ENCODE data around the gene KRT78.
"Not testable (repeated sequence)": the region's sequence is repeated elsewhere in the genome, so short reads cannot be mapped to it uniquely, and the experiment has no call there.

Gene KRT78, protein sequence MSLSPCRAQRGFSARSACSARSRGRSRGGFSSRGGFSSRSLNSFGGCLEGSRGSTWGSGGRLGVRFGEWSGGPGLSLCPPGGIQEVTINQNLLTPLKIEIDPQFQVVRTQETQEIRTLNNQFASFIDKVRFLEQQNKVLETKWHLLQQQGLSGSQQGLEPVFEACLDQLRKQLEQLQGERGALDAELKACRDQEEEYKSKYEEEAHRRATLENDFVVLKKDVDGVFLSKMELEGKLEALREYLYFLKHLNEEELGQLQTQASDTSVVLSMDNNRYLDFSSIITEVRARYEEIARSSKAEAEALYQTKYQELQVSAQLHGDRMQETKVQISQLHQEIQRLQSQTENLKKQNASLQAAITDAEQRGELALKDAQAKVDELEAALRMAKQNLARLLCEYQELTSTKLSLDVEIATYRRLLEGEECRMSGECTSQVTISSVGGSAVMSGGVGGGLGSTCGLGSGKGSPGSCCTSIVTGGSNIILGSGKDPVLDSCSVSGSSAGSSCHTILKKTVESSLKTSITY

DNA sequence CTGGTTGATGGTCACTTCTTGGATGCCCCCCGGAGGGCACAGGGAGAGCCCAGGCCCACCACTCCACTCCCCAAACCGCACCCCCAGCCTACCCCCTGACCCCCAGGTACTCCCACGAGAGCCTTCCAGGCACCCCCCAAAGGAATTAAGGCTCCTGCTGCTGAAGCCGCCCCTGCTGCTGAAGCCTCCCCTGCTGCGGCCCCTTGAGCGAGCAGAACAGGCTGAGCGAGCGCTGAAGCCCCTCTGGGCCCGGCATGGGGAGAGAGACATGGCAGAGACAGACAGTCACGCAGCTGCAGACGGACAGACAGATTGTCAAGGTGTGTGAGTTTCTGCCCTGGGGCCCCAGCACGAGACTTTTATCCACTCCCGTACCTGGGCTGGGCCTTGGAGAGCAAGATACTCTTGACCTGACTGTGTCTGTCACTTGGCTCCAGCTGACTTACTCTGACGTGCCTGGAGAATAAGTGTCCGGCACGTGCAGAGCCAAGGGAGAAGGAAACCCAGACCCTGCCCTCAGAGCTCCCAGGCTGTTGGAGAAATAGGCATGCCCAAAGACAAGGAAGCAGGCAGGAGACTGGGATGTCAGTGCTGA is at the start of gene KRT78:
TSS of gene KRT78 (minus strand) at position 334 of the 595 bp plus-strand sequence. CDS start at position 270, 64 bp downstream.
- no peak for DNase-seq

DNA sequence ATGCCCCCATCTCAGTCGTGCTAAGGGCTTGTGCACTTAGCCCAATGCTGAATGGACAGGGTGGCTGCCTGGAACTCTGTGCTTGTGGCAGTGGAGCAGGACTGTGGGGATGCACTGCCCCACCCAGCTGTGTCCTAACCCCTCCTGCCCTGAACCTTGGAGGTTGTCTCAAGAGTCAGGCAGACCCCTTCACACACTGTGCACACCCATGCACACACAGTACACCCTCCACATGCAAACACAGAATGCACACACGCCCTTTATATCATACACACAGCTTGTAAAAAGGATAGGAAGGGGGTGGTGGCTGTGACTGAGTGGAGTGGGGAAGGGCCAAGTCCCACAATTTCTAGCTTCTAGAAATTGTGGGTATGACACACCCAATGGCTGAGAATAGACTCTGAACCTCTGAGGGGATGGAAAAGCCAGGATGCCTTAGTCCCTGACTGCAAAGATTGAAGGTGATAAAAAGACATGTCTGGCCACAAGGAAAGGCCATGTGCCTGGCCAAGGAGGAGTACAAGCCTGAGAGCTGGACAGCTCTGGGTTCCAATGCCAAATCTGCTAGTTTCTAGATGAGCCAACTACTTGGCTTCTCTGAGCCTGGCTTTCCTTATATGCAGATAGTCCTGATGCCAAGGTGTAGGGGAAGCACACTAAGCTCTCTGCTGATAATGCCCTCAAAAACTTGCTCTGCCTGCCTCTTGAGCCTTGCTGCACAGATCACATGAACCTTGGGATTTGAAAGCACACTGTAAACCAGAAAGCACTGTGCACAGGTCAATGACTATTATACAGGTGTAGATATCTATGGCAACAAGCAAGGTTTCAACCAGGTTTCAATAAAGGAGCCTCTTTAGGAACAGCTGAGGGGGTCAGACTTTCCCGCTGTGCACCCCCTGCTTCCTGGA is 47.7 kb upstream of the KRT78 start:
- no peak for DNase-seq

DNA sequence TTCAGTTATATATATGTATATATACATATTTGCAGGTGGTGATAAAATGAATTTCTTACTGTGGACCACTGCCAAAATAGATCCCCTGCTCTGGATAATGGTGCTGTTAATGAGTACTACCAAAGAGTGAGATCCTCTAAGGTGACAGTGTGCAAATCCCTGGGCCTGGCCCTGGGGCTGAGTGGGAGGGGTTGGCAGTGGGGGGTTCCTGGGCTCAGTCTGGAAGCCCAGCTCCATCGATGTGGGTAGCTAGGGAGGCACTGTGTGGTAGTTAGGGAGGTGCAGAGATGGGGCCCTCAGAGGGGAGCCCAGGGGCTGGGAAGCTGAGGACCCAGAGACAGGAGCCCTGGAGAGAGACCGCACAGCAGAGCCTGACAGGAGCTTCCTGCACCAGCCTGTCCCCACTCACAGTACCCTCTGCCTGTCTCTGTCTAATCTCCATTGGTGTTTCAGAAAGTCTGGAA is 47.0 kb upstream of the KRT78 start:
- DNase-seq = no peak

- DNase-seq = no peak
These were observed 44.2 kb upstream of the KRT78 start for GRCh38 chr12:52892974-52893373.

GRCh38 chr12:52892207-52892852 is 43.5 kb upstream of the KRT78 start:
- DNase-seq = no peak

DNA sequence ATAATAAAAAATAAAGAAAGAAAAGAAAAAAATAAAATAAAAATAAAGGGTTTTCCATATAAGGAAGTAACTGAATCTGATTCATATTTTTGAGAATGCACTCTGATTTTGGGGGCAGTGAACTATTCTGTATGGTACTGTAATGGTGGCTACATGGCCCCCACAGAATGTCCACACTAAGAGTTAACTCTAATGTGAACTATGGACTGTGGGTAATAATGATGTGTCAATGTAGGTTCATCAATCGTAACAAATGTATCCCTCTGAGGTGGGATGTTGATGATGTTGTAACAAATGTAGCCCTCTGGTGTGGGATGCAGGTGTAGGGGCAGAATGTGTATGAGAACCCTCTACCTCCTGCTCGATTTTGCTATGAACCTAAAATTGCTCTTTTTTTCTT is 42.2 kb upstream of the KRT78 start:
- no peak for DNase-seq

GRCh38 chr12:52890417-52890816 is 41.6 kb upstream of the KRT78 start:
- no peak for DNase-seq

- peak; percentile 93 for DNase-seq
These were observed 35.9 kb upstream of the KRT78 start for GRCh38 chr12:52884526-52885293.

DNA sequence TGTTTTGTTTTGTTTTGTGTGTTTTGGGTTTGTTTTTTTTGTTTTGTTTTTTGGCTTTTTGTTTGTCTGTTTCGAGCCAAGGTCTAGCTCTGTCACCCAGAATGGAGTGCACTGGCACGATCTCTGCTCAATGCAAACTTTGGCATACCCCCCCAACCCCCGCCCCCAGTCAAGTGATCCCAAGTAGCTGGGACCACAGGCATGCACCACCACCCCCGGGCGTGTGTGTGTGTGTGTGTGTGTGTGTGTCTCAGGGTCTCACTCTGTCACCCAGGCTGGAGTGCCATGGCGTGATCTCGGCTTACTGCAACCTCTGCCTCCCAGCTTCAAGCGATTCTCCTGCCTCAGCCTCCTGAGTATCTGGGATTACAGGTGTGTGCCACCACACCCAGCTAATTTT is 31.7 kb upstream of the KRT78 start:
- DNase-seq = not testable (repeated sequence)

GRCh38 chr12:52879394-52880351 is 30.9 kb upstream of the KRT78 start:
- peak; percentile 83 for DNase-seq

- no peak for DNase-seq
These were observed 30.0 kb upstream of the KRT78 start for GRCh38 chr12:52878507-52879393.

DNA sequence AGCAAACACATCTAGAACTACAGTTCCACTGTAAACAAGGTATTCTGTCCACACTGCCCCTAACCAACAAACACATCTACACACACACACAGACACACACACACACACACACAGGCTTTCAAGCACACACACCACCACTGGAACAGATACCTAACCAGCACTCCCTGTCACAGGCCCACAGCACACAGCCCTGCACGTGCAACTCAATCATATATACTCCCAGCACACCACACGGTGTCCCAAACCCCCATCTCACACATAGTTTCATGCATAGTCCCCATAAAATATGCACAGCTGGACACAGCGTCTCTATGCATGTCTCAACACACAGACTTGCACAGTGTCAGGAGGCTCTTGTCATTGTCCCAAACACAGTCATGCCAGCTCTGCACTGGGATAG is 28.4 kb upstream of the KRT78 start:
- DNase-seq = no peak

DNA sequence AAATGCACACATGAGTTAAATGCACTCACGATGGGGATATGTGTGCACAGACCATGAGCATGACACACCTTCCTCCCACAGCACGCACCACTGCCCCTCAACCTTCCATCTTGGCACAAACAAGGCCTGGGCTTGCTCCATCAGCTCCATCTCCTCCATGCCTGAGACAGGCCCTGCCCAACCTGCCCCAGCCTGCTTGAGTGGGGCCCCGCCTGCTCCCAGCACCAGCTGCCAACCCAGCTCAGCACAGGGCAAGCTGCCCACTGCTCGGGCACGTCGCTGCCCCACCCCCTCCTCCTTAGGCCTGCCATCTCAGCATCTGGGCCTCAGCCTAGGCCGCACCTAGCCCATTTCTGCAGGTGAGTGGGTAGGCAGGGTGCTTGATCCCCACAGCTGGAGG is 27.6 kb upstream of the KRT78 start:
- DNase-seq = no peak

DNA sequence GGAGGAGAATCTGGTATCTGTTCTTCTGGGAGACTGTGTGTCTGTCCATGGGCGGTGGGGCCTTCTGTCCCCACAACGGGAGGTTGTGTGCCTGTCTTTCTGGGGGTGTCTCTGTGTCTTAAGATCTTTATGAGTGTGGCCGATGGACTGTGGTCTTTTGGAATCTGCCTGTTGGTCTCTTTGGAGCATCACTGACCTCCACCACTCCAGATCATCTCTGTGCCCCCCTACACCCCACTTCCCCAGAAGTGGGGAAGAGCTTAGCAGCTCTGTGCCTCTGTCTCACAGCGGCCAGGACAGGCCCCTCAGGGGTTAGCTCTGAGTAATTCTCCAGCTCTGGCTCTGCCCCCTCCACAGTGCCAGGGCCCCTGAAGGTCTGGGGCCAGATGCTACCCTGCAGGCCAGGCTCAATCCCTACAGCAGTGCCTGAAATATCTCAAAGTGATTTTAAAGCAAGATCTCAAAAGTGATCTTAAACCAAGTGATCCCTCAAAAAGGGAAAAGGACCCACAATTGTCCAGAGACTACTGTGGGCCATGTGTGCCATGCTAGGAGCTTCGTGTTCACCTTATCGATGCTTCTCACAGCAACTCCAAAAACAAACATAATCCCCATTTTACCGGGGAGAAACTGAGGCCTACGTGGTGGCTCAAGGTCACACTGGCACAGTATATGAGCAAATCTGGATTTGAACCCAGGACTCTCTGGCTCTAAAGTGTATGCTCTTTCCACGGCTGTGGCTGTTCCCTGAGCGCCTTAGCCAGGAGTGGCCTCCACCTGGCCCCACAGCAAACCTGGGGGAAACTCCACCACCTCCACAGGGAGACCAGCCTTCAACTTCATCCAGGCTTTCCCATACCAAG is 26.0 kb upstream of the KRT78 start:
- no peak for DNase-seq

DNA sequence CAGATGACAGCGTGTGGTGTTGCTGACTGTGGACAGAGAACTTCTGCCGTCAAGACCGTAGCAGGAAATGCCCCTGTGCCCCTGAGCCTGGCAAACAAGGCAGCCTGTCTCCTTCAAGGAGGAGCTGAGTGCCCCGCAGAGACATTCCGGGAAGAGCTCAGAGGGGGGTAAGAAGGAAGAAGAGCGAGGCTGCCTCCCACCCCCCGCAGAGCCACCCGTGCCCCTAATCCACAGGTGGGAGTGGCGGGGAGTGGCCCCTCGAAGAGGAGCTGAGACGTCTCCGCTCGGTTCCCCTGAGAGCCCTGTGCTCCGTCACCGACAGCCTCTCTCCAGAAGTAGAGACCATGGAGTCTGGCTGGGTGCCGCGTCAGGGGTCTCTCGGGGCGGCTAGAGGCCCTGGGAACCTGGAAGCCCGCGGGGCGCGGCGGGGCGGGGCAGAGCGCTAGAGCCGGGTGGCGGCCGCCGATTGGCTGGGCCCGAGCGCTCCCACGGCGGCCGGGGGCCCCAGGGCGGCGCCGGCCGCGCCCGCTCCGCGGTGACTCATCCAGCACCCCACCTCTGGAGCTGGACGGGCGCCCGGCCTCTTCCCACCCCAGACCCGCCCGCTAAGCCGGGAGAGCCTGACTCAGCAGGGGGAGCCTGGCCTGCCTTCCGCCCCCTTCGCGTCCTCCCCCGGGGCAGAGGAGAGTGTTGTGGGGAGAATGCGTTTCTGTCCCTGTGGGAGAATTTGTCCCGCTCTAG is 25.2 kb upstream of the KRT78 start:
- peak; percentile 70 for DNase-seq

DNA sequence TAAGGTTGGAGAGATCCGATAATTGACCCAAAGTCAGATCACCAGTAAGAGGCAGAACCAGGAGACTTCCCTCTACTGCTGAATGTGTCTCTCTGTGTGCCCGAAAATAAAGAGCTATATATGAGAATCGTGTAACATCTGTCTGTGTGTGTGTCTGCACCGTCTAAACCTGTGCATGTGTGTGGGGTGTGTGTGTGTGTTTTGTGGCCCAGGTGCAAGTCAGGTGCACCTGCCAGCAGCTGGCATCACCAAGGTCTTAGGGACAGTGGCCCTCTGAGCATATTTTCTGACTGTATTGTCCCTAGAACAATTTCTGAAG is 24.7 kb upstream of the KRT78 start:
- DNase-seq = no peak

- no peak for DNase-seq
These were observed 24.0 kb upstream of the KRT78 start for GRCh38 chr12:52872644-52873389.
